Measurements from ENCODE around the gene CTNNB1.

CTNNB1 gene

GRCh38 chr3:41198950-41199865 lies at the start of gene CTNNB1:
Gene CTNNB1, plus strand, starts transcription at chr3:41199505. Its CDS starts 24,564 bp downstream, at chr3:41224069.
- DNase-seq (ENCODE audit: low read depth in 1 of 2, low spot score in 1 of 2), result peak; percentile 83 to 88

GRCh38 chr3:41155834-41156233 lies 43.5 kb upstream of the CTNNB1 start:
- no peak for DNase-seq (ENCODE audit: low read depth in 1 of 2, low spot score in 1 of 2)

- no peak for DNase-seq (ENCODE audit: low read depth in 1 of 2, low spot score in 1 of 2)
Observed at GRCh38 chr3:41158947-41159346, 40.4 kb upstream of the CTNNB1 start.

- DNase-seq (ENCODE audit: low read depth in 1 of 2, low spot score in 1 of 2), result no peak
Observed at GRCh38 chr3:41159588-41160189, 39.6 kb upstream of the CTNNB1 start.

GRCh38 chr3:41162541-41162940 lies 36.8 kb upstream of the CTNNB1 start:
- no peak for DNase-seq (ENCODE audit: low read depth in 1 of 2, low spot score in 1 of 2)

- DNase-seq (ENCODE audit: low read depth in 1 of 2, low spot score in 1 of 2), result no peak
Observed at GRCh38 chr3:41163006-41163405, 36.3 kb upstream of the CTNNB1 start.

- DNase-seq (ENCODE audit: low read depth in 1 of 2, low spot score in 1 of 2), result no peak
Observed at GRCh38 chr3:41163421-41163820, 35.9 kb upstream of the CTNNB1 start.

GRCh38 chr3:41164777-41165176 lies 34.5 kb upstream of the CTNNB1 start:
- DNase-seq (ENCODE audit: low read depth in 1 of 2, low spot score in 1 of 2), result no peak

DNA sequence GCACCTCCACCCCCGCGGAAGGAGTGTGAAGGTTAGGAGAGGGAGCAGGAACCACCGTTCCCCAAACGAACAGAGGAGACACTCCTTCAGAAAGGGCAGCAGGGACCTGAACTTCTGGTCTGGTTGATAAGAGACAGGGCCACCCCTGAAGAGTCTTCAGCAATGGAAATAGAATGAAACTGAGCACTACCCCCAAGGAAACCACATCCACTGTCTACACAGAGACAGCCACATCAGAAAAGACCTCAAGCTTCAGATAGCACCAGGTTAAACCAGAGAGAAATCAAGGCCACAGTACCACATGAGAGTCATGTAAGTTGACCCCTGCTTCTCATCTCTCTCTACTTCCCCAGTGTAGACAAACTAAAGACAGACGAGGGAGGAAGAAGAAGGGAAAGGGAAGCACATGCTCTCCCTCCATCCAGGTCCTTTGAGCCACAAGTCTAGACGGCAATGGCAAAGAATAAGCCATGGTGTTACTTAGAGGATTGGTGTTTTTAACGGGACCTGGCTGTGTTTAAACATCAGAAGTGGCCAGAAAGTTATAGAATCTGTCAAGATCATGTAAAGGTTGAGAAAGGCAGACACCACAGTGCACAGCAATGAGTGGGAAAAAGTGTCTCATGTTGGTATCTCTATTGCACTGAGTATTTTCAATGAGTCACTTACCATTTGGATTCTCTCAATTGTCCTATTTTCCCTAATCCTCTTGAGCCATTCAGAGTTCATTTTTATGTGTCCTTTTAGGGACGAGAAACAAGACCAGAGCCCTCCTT lies 31.4 kb upstream of the CTNNB1 start:
- no peak for DNase-seq (ENCODE audit: low read depth in 1 of 2, low spot score in 1 of 2)

GRCh38 chr3:41169023-41169422 lies 30.3 kb upstream of the CTNNB1 start:
- DNase-seq (ENCODE audit: low read depth in 1 of 2, low spot score in 1 of 2), result no peak

GRCh38 chr3:41173926-41174885 lies 25.1 kb upstream of the CTNNB1 start:
- no peak for DNase-seq (ENCODE audit: low read depth in 1 of 2, low spot score in 1 of 2)

- DNase-seq (ENCODE audit: low read depth in 1 of 2, low spot score in 1 of 2), result no peak
Observed at GRCh38 chr3:41175365-41175764, 23.9 kb upstream of the CTNNB1 start.

DNA sequence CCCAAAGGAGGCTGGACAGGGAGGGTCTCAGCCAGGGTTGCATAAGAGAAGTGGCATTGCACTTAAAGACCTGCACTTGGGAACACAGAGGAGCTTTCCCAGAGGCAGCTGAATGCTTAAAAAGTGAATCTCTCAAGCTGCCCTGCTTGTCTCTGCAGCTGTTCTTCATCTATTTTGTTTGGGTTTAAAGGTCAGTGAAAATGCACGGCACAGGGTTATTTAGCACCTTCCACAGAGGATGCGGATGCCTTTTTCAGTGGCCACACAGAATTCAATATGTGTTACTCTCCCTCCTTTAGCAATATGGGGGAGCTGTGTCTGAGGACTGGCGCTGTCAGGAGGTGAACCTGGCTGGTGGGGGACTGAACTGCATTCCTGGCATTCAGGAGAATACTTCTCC lies 22.7 kb upstream of the CTNNB1 start:
- no peak for DNase-seq (ENCODE audit: low read depth in 1 of 2, low spot score in 1 of 2)

- no peak for DNase-seq (ENCODE audit: low read depth in 1 of 2, low spot score in 1 of 2)
Observed at GRCh38 chr3:41178576-41178975, 20.7 kb upstream of the CTNNB1 start.

- no peak for DNase-seq (ENCODE audit: low read depth in 1 of 2, low spot score in 1 of 2)
Observed at GRCh38 chr3:41180396-41180795, 18.9 kb upstream of the CTNNB1 start.

DNA sequence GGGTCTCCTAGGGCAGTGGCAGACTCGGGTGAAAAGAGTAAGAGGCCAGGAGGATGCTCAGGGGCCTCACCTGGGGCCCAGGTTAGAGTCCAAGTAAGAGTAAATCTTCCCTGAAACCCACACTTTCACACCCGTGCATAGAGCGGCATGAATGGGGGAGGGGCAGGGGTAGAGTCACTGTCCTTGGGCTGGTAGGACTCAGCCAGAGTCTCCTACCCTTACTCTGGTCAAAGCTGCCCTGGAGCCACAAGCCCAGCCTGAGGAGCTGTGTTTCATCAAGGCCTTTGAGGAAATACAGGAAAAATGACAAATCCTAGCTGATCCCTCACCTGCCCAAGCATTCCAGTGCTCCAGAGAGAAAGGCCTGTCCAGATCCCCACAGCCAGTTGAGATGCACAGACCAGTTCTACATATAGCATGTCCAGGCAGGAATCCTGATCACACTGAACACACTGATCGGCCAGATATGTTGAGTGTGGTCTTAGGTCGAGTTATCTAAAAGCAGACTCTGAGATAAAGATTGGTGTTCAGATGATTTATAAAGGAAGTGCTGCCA lies 16.7 kb upstream of the CTNNB1 start:
- no peak for DNase-seq (ENCODE audit: low read depth in 1 of 2, low spot score in 1 of 2)

GRCh38 chr3:41184394-41184793 lies 14.9 kb upstream of the CTNNB1 start:
- no peak for DNase-seq (ENCODE audit: low read depth in 1 of 2, low spot score in 1 of 2)

DNA sequence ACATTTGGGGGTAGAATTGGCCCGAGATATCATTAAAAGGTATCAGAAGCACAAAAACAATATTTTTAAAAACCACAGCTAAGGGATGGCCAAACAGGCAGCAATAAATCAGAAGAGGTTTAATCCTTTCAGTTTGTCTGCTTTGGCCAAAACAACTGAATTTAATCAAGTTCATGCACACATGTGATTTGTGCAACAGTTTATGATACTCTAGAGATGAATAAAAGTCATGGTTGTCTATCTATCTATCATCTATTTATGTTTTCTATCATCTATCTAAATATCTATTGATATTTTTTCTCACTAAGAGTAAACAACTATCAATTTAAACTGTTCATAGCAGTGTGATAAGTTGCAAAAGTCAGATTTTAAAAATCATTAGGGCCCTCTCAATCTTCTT lies 13.0 kb upstream of the CTNNB1 start:
- DNase-seq (ENCODE audit: low read depth in 1 of 2, low spot score in 1 of 2), result no peak

GRCh38 chr3:41188306-41188705 lies 11.0 kb upstream of the CTNNB1 start:
- DNase-seq (ENCODE audit: low read depth in 1 of 2, low spot score in 1 of 2), result no peak

DNA sequence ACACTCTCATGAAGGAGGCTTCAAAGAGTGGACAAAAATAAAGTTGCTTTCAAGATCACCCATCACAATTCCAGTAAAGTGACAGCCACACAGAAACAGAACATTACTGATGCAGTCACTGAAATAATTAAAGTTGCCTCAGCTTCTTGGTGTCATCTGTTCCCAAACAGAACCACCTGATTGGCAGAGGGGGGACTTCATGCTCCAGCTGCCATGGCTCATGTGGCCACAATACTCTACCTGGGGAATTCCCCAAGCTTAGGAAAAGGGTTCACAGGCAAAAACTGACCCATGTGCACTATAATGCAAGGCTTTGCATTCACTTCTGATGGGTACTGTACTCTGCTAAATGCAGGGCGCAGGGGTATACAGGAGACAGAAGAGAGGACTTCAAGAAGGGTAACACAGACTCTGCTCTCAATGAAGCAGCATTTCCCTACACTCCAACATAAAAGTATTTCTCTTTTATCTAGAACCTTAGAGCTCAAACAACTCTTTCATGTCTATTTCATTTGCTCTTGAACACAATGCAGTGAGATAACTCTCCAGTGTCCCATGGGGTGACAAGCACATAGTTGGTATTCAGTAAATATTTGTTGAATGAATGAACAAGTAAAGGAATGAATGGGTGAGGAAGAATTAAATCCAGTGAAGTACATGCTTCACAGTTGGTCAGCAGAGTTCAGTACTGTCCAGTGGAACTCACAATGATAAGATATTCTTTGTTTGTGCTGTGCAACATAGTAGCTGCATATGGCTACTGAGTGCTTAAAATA lies 8.6 kb upstream of the CTNNB1 start:
- DNase-seq (ENCODE audit: low read depth in 1 of 2, low spot score in 1 of 2), result no peak
